C4-2B (cell line): ENCODE measurements around the gene AURKAIP1.

ENCODE experiments used
- H3K27ac ChIP-seq: fragments of 450-650 bp; 2 replicates; pipeline ENCODE4 v1.5.1; 2017
- ZFX ChIP-seq: fragments of 450-650 bp; IDR thresholded peaks from 2 replicates; pipeline ENCODE4 v1.6.1; 2017
- TF ChIP-seq, protein P1 (sequence below): fragments of 450-650 bp; conservative IDR thresholded peaks from 2 replicates; pipeline ENCODE4 v1.5.1; 2017; ENCODE audit warnings: mild to moderate bottlenecking

Gene AURKAIP1

GRCh38 chr1:1397839-1398523 is 23.0 kb upstream of the AURKAIP1 start:
- TF ChIP-seq, protein P1, sequence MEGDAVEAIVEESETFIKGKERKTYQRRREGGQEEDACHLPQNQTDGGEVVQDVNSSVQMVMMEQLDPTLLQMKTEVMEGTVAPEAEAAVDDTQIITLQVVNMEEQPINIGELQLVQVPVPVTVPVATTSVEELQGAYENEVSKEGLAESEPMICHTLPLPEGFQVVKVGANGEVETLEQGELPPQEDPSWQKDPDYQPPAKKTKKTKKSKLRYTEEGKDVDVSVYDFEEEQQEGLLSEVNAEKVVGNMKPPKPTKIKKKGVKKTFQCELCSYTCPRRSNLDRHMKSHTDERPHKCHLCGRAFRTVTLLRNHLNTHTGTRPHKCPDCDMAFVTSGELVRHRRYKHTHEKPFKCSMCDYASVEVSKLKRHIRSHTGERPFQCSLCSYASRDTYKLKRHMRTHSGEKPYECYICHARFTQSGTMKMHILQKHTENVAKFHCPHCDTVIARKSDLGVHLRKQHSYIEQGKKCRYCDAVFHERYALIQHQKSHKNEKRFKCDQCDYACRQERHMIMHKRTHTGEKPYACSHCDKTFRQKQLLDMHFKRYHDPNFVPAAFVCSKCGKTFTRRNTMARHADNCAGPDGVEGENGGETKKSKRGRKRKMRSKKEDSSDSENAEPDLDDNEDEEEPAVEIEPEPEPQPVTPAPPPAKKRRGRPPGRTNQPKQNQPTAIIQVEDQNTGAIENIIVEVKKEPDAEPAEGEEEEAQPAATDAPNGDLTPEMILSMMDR = no peak
- no peak for TF ChIP-seq ZFX
- H3K27ac ChIP-seq = peak overlapping the region; percentile 91

GRCh38 chr1:1395166-1395565 is 20.2 kb upstream of the AURKAIP1 start:
- H3K27ac ChIP-seq = no peak overlapping the region
- TF ChIP-seq, protein P1 = no peak
- no peak for TF ChIP-seq ZFX

- H3K27ac ChIP-seq = no peak overlapping the region
- TF ChIP-seq ZFX = no peak
- TF ChIP-seq, protein P1 = no peak
These were observed 19.1 kb upstream of the AURKAIP1 start for GRCh38 chr1:1394116-1394515.

DNA sequence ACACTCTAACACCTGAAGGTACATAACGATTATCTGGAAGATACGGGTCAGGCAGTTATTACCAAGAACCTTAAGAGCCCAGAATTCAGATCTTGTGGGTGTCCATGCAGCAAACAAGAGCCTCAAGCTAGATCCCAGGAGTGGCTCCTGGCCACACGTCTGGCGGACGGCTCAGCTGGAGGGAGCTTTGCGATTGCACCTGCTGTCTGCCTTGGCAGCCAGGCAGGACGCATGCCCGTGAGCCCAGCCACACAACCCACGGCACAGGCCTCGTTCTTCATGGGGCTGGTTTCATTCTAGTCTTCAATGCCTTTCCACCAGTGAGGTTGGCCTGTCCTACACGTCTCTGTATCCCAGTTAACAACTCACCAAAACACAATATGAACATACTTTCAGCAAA is 18.4 kb upstream of the AURKAIP1 start:
- no peak overlapping the region for H3K27ac ChIP-seq
- TF ChIP-seq ZFX = no peak
- TF ChIP-seq, protein P1 = no peak

GRCh38 chr1:1393014-1393413 is 18.0 kb upstream of the AURKAIP1 start:
- H3K27ac ChIP-seq = no peak overlapping the region
- no peak for TF ChIP-seq ZFX
- TF ChIP-seq, protein P1 = no peak

DNA sequence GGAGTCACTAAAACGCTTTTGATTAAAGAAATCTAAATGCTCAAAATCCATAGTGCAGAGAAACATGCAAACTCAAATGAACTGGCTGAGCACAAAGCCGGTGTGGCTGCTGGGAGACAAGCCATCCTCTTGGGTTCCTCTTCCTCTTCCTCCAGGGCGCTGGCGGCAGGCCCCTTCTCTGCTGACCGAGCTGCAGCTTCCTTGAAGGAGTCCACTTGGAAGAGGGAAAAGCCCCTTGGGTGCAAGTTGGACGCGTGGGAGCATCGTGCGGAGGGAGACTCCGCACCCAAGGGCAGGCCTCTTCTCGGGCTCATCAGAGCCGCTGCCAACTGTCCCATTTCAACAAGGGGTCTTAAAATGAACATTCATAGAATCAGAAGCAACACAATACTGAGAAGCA is 16.2 kb upstream of the AURKAIP1 start:
- TF ChIP-seq, protein P1 = no peak
- TF ChIP-seq ZFX = no peak

GRCh38 chr1:1390675-1391074 is 15.7 kb upstream of the AURKAIP1 start:
- TF ChIP-seq, protein P1 = no peak
- no peak for TF ChIP-seq ZFX
- no peak overlapping the region for H3K27ac ChIP-seq

More for the DNA sequence above, 16.2 kb upstream of the AURKAIP1 start:
- H3K27ac ChIP-seq = no peak overlapping the region
